ENCODE data around the gene XXYLT1. TPM values are rescaled to one million over a fixed set of nuclear protein-coding genes. Genes with fewer than 3 reads are reported as not detected.

Gene XXYLT1
- total and polyA plus RNA-seq, 9 of the 15 experiments (the other 6 are each of a cell fraction or from before 2014, with no cell fraction given) = 1.9 to 18.9 (median 15.0) TPM

DNA sequence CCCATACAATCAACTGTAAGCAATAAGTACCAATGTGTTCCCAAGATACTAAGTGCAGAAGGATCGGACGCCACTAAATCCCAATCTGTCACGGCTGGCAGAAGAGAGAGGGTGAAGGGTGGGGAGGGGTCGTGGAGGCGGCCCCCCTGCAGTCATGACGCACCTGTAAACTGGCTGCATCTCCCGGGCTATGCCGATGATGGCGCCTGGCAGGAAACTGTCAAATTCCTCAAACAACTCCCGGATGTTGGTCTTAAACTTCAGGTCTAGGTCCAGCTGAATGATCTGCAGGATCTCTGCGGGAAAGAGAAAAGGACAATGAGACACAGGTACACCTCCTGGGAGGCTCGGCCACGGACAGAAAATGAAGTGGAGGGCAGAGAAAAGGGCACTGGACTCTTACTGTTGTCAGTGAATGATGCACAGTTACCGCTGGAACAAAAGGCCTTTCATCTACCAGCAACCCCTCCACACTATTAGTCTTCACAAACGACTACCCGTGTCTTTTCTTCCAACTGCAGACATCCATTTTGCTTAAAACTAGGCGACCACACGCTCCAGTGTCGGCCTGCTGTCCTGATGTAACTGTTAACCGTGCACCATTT is 114.6 kb downstream of the XXYLT1 start:
- Histone ChIP-seq H3K9me1 (ENCODE audit: control insufficient read depth, insufficient read depth, low read length) (no peaks in the 10 kb centered on the region), H3K79me2 (ENCODE audit: control insufficient read depth, insufficient read depth, low read length) (peaks cover 14% of the 10 kb centered on the region), H3K27ac (ENCODE audit: extremely low read depth, low read depth, low read length) (no peak overlapping the region), H2AFZ (ENCODE audit: low read depth, low read length) (no peak overlapping the region), H3K4me1 (replicated peaks in 1 of 2; ENCODE audit: control insufficient read depth in 2 of 2, insufficient read depth in 2 of 2, low read length in 2 of 2) (peaks cover 39 to 55% of the 10 kb centered on the region in 2 experiments), H3K27me3 (ENCODE audit: control insufficient read depth in 2 of 2, insufficient read depth in 2 of 2, low read length in 2 of 2) (no peaks in the 10 kb centered on the region), H3K4me3 (no peak overlapping the region), H3K36me3 (ENCODE audit: control insufficient read depth, insufficient read depth, low read length) (peaks cover 4% of the 10 kb centered on the region; the same call in 1 of the 3 replicates), H3K4me2 (ENCODE audit: insufficient read depth, low read length) (no peak overlapping the region), H3K9me3 (replicated peaks; ENCODE audit: control insufficient read depth, insufficient read depth, low read depth, low read length) (no peaks in the 10 kb centered on the region), H3K9ac (ENCODE audit: insufficient read depth in 1 of 2, low read depth in 2 of 2, low read length in 2 of 2) (0 out of 4 replicates have a peak overlapping the region, but pooled peaks of 1 of the 2 experiments have one; percentile 30), H4K20me1 (replicated peaks; ENCODE audit: control insufficient read depth, insufficient read depth, low read length) (no peaks in the 10 kb centered on the region)
- TF ChIP-seq SREBF1 (IDR thresholded peaks at IDR 0.05; ENCODE audit: borderline replicate concordance, low read depth, low read length) (no peak), GATA2 (CRISPR knock-in tag; IDR thresholded peaks at IDR 0.05) (no peak), WHSC1 (IDR thresholded peaks at IDR 0.05; ENCODE audit: low read length) (no peak), CBFA2T3 (IDR thresholded peaks at IDR 0.05) (no peak), CBX3 (IDR thresholded peaks at IDR 0.05; ENCODE audit: borderline replicate concordance in 1 of 2, low read length in 2 of 2) (no peak), C11orf30 (IDR thresholded peaks at IDR 0.05; ENCODE audit: low read depth) (no peak)
- TF ChIP-seq, protein P1, sequence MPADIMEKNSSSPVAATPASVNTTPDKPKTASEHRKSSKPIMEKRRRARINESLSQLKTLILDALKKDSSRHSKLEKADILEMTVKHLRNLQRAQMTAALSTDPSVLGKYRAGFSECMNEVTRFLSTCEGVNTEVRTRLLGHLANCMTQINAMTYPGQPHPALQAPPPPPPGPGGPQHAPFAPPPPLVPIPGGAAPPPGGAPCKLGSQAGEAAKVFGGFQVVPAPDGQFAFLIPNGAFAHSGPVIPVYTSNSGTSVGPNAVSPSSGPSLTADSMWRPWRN (IDR thresholded peaks at IDR 0.05; ENCODE audit: low read depth) = no peak
- TF ChIP-seq, protein P2, sequence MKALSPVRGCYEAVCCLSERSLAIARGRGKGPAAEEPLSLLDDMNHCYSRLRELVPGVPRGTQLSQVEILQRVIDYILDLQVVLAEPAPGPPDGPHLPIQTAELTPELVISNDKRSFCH (CRISPR knock-in tag; IDR thresholded peaks at IDR 0.05) = no peak
- TF ChIP-seq, protein P2 (tag; IDR thresholded peaks at IDR 0.05) = no peak
- intact Hi-C loops (cut with micrococcal nuclease) (no loop called here), in situ Hi-C loops (cut with MboI) (no loop called here)
- ATAC-seq = no peak
- DNase-seq (ENCODE audit: extremely low read depth in 1 of 4, low spot score in 3 of 4) = no peak
- BruUV-seq (replicated peaks) = no TSS peak
- POLR2A ChIA-PET = interaction anchor here (0.7 kb wide), 1 partner anchor 19 kb away, joined by 3 read pairs; no protein-coding TSS in a partner anchor
- CTCF ChIA-PET (ENCODE audit: low intra/inter-chr PET ratio) = no interaction called here
- 89% methylated on average over 16 of the region's 20 CpGs for whole genome bisulfite sequencing (ENCODE audit: insufficient coverage, low coverage, missing lambda C conversion rate)
- FAIRE-seq = no peak

Measured in K562 (cell line).